ENCODE results near the gene PELO.

Gene PELO

GRCh38 chr5:52810426-52810825 lies 22.7 kb downstream of the PELO start:
- Histone ChIP-seq H3K9ac (no peak overlapping the region), H3K27me3 (ENCODE audit: insufficient read depth, low read depth) (no peaks in the 10 kb centered on the region), H4K20me1 (ENCODE audit: insufficient read depth) (no peaks in the 10 kb centered on the region), H3K4me2 (no peak overlapping the region), H3K79me2 (ENCODE audit: insufficient read depth, low read depth) (no peaks in the 10 kb centered on the region), H3K4me3 (IDR thresholded peaks at IDR 0.05; ENCODE audit: insufficient read depth, low read depth, low read length) (no peak overlapping the region), H3K27ac (no peak overlapping the region), H2AFZ (ENCODE audit: low read depth) (no peak overlapping the region), H3K4me1 (ENCODE audit: low read depth, poor library complexity, severe bottlenecking) (no peaks in the 10 kb centered on the region), H3K36me3 (ENCODE audit: insufficient read depth) (no peaks in the 10 kb centered on the region)
- no peak for TF ChIP-seq CTCF (conservative IDR thresholded peaks at IDR 0.05; ENCODE audit: low read depth, low read length)

GRCh38 chr5:52811067-52811749 lies 23.5 kb downstream of the PELO start:
- Histone ChIP-seq H4K20me1 (ENCODE audit: insufficient read depth) (no peaks in the 10 kb centered on the region), H3K9ac (no peak overlapping the region), H3K27me3 (ENCODE audit: insufficient read depth, low read depth) (no peaks in the 10 kb centered on the region), H3K36me3 (ENCODE audit: insufficient read depth) (no peaks in the 10 kb centered on the region), H3K4me3 (IDR thresholded peaks at IDR 0.05; ENCODE audit: insufficient read depth, low read depth, low read length) (no peak overlapping the region), H3K4me1 (ENCODE audit: low read depth, poor library complexity, severe bottlenecking) (no peaks in the 10 kb centered on the region), H3K79me2 (ENCODE audit: insufficient read depth, low read depth) (no peaks in the 10 kb centered on the region), H3K27ac (no peak overlapping the region), H3K4me2 (no peak overlapping the region), H2AFZ (ENCODE audit: low read depth) (no peak overlapping the region)
- TF ChIP-seq CTCF (conservative IDR thresholded peaks at IDR 0.05; ENCODE audit: low read depth, low read length) = no peak

- no peak overlapping the region for H3K9ac ChIP-seq
- H3K27ac ChIP-seq = no peak overlapping the region
- H3K4me3 ChIP-seq (IDR thresholded peaks at IDR 0.05; ENCODE audit: insufficient read depth, low read depth, low read length) = no peak overlapping the region
- no peak overlapping the region for H3K4me2 ChIP-seq
- no peaks in the 10 kb centered on the region for H3K79me2 ChIP-seq (ENCODE audit: insufficient read depth, low read depth)
- H3K36me3 ChIP-seq (ENCODE audit: insufficient read depth) = no peaks in the 10 kb centered on the region
- H3K27me3 ChIP-seq (ENCODE audit: insufficient read depth, low read depth) = no peaks in the 10 kb centered on the region
- no peak overlapping the region for H2AFZ ChIP-seq (ENCODE audit: low read depth)
- no peaks in the 10 kb centered on the region for H3K4me1 ChIP-seq (ENCODE audit: low read depth, poor library complexity, severe bottlenecking)
- no peak for TF ChIP-seq CTCF (conservative IDR thresholded peaks at IDR 0.05; ENCODE audit: low read depth, low read length)
- H4K20me1 ChIP-seq (ENCODE audit: insufficient read depth) = no peaks in the 10 kb centered on the region
Measured at GRCh38 chr5:52814352-52815148, 26.8 kb downstream of the PELO start.

- Histone ChIP-seq H2AFZ (ENCODE audit: low read depth) (no peak overlapping the region), H3K4me1 (ENCODE audit: low read depth, poor library complexity, severe bottlenecking) (no peaks in the 10 kb centered on the region), H4K20me1 (ENCODE audit: insufficient read depth) (no peaks in the 10 kb centered on the region), H3K27me3 (ENCODE audit: insufficient read depth, low read depth) (no peaks in the 10 kb centered on the region), H3K79me2 (ENCODE audit: insufficient read depth, low read depth) (no peaks in the 10 kb centered on the region), H3K9ac (no peak overlapping the region), H3K36me3 (ENCODE audit: insufficient read depth) (no peaks in the 10 kb centered on the region), H3K4me3 (IDR thresholded peaks at IDR 0.05; ENCODE audit: insufficient read depth, low read depth, low read length) (no peak overlapping the region), H3K4me2 (no peak overlapping the region), H3K27ac (no peak overlapping the region)
- no peak for TF ChIP-seq CTCF (conservative IDR thresholded peaks at IDR 0.05; ENCODE audit: low read depth, low read length)
Measured at GRCh38 chr5:52817818-52818217, 30.1 kb downstream of the PELO start.

All from KMS-11 (cell line).